Mesenchymal stem cell (in vitro differentiated cells and primary cell): ENCODE measurements around the gene NOC2L.
A peak's percentile ranks its signal among the peaks of the same experiment; 100 is the strongest.

Experiments used
- DNase-seq: peaks from one replicate; pipeline ENCODE4 v3.0.0-alpha.2; 2013
- H2AFZ ChIP-seq: one replicate; pipeline ENCODE4 v1.6.1; 2013; ENCODE audit warnings: low read depth, mild to moderate bottlenecking, control low read depth, inconsistent platforms, low read length, moderate library complexity
- H2AK5ac ChIP-seq: 2 replicates; pipeline ENCODE4 v1.6.1; 2013; ENCODE audit warnings: low read length, moderate library complexity, mild to moderate bottlenecking, inconsistent platforms; ENCODE audit not compliant: severe bottlenecking
- H2BK120ac ChIP-seq: one replicate; pipeline ENCODE4 v1.6.1; 2013; ENCODE audit warnings: low read depth, mild to moderate bottlenecking, inconsistent platforms, low read length, moderate library complexity
- H2BK12ac ChIP-seq, 2 experiments: one replicate each; pipeline ENCODE4 v1.6.1; 2013; ENCODE audit warnings: inconsistent platforms in 2 of 2, low read length in 2 of 2, mild to moderate bottlenecking in 2 of 2, moderate library complexity in 2 of 2, control low read depth in 1 of 2
- H2BK15ac ChIP-seq: one replicate; pipeline ENCODE4 v1.6.1; 2013; ENCODE audit warnings: mild to moderate bottlenecking, low read depth, inconsistent platforms; ENCODE audit not compliant: poor library complexity, severe bottlenecking
- H2BK5ac ChIP-seq: 2 replicates; pipeline ENCODE4 v1.6.1; 2013; ENCODE audit warnings: low read depth, mild to moderate bottlenecking, low read length, control low read depth, inconsistent platforms; ENCODE audit not compliant: poor library complexity, severe bottlenecking
- H3K14ac ChIP-seq, 2 experiments: one replicate each; pipeline ENCODE4 v1.6.1; 2013; ENCODE audit warnings: inconsistent platforms in 2 of 2, low read length in 2 of 2, control low read depth in 1 of 2, mild to moderate bottlenecking in 1 of 2, moderate library complexity in 1 of 2
- H3K18ac ChIP-seq, 2 experiments: one replicate each; pipeline ENCODE4 v1.6.1; 2013; ENCODE audit warnings: inconsistent platforms in 2 of 2, low read length in 2 of 2, control low read depth in 1 of 2, low read depth in 1 of 2, mild to moderate bottlenecking in 1 of 2
- H3K23ac ChIP-seq, 2 experiments: one replicate each; pipeline ENCODE4 v1.6.1; 2013; ENCODE audit warnings: inconsistent platforms in 2 of 2, low read length in 2 of 2, mild to moderate bottlenecking in 2 of 2, moderate library complexity in 2 of 2, control low read depth in 1 of 2
- H3K27ac ChIP-seq: 2 replicates; pipeline ENCODE4 v1.5.1; 2013; ENCODE audit warnings: mild to moderate bottlenecking, moderate library complexity, low read length, control low read depth, inconsistent platforms; ENCODE audit not compliant: poor library complexity, severe bottlenecking
- H3K27me3 ChIP-seq, 2 experiments: 2 replicates each; pipeline versions ENCODE4 v1.6.1 to v1.7.0; 2013; ENCODE audit warnings: low read length in 2 of 2, mild to moderate bottlenecking in 2 of 2, moderate library complexity in 2 of 2, control low read depth in 1 of 2, inconsistent platforms in 1 of 2; ENCODE audit not compliant: control insufficient read depth in 1 of 2, insufficient read depth in 1 of 2
- H3K36me3 ChIP-seq, 2 experiments: 2 replicates each; pipeline versions ENCODE4 v1.6.1 to v1.7.0; 2013; ENCODE audit warnings: low read length in 2 of 2, control low read depth in 1 of 2, inconsistent platforms in 1 of 2, low read depth in 1 of 2, mild to moderate bottlenecking in 1 of 2; ENCODE audit not compliant: insufficient read depth in 2 of 2, control insufficient read depth in 1 of 2
- H3K4ac ChIP-seq, 2 experiments: one replicate each; pipeline ENCODE4 v1.6.1; 2013; ENCODE audit warnings: inconsistent platforms in 2 of 2, low read length in 2 of 2, mild to moderate bottlenecking in 2 of 2, moderate library complexity in 2 of 2, control low read depth in 1 of 2, low read depth in 1 of 2
- H3K4me1 ChIP-seq: 2 replicates; pipeline ENCODE4 v1.6.1; 2013; ENCODE audit warnings: low read depth, low read length, control low read depth; ENCODE audit not compliant: control insufficient read depth, insufficient read depth
- H3K4me2 ChIP-seq: 2 replicates; pipeline ENCODE4 v1.6.1; 2013; ENCODE audit warnings: low read length, mild to moderate bottlenecking, inconsistent platforms; ENCODE audit not compliant: poor library complexity, severe bottlenecking
- H3K4me3 ChIP-seq, 2 experiments: 2 replicates each; pipeline versions ENCODE4 v1.5.1 to v1.7.0; 2013; ENCODE audit warnings: low read length in 2 of 2, mild to moderate bottlenecking in 2 of 2, control low read depth in 1 of 2, low read depth in 1 of 2; ENCODE audit not compliant: insufficient read depth in 1 of 2
- H3K79me1 ChIP-seq: replicated peaks from 2 replicates; pipeline ENCODE4 v1.6.1; 2013; ENCODE audit warnings: mild to moderate bottlenecking, control low read depth, low read length, inconsistent platforms; ENCODE audit not compliant: poor library complexity, severe bottlenecking
- H3K9ac ChIP-seq: 2 replicates; pipeline ENCODE4 v1.7.0; 2013; ENCODE audit warnings: mild to moderate bottlenecking, low read length, moderate library complexity
- H3K9me3 ChIP-seq: 2 replicates; pipeline ENCODE4 v1.7.0; 2013; ENCODE audit warnings: mild to moderate bottlenecking, low read length; ENCODE audit not compliant: control insufficient read depth
- H4K8ac ChIP-seq: one replicate; pipeline ENCODE4 v1.6.1; 2013; ENCODE audit warnings: inconsistent platforms, mild to moderate bottlenecking, low read length, moderate library complexity
- H4K91ac ChIP-seq: one replicate; pipeline ENCODE4 v1.6.1; 2013; ENCODE audit warnings: mild to moderate bottlenecking, low read length, inconsistent platforms
- WGBS: methylation state at CpG from one replicate; pipeline ENCODE4 v1.1.7; 2013; ENCODE audit warnings: mixed read lengths; 5-methylcytosine and 5-hydroxymethylcytosine counted together

Gene NOC2L

DNA sequence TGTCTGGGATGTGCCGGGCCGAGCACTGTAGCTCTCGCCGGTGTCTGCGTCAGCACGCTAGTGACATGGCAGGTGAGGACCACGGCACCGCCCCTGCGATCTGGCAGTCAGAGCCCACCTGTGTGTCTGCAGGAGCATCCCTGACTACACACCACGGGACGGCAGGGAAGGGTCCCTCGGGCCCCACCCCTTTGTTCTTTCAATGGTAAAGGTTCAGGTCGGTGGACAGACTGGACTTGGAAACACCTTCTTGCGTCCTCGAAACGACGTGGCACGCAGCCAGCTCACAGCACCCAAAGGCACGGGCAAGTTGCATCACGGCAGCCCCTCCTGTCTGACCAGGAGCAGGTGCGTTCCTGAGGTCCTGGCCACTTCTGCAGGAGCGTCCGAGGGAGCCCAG is 39.0 kb downstream of the NOC2L start:
- H2BK12ac ChIP-seq = peak overlapping the region in 1 of 2 experiments; percentile 94
- H2BK5ac ChIP-seq = no peak overlapping the region
- no peaks in the 10 kb centered on the region for H3K9me3 ChIP-seq
- H2BK15ac ChIP-seq = no peak overlapping the region
- no peaks in the 10 kb centered on the region for H3K36me3 ChIP-seq
- no peak overlapping the region for H3K14ac ChIP-seq
- H3K4me2 ChIP-seq = no peak overlapping the region
- no peak overlapping the region for H2BK120ac ChIP-seq
- no peaks in the 10 kb centered on the region for H3K79me1 ChIP-seq
- no peak overlapping the region for H2AFZ ChIP-seq
- H3K18ac ChIP-seq = peak overlapping the region in 1 of 2 experiments; percentile 90
- WGBS = 82% methylated on average over 23 of the region's 23 CpGs
- no peak overlapping the region for H3K4me3 ChIP-seq
- H3K27ac ChIP-seq = no peak overlapping the region
- no peak for DNase-seq
- peaks cover 76 to 84% of the 10 kb centered on the region in 2 experiments for H3K27me3 ChIP-seq
- no peak overlapping the region for H3K9ac ChIP-seq
- no peak overlapping the region for H3K4ac ChIP-seq
- H3K23ac ChIP-seq = no peak overlapping the region
- H3K4me1 ChIP-seq = peaks cover 46% of the 10 kb centered on the region
- H4K8ac ChIP-seq = no peak overlapping the region
- H4K91ac ChIP-seq = no peak overlapping the region
- no peak overlapping the region for H2AK5ac ChIP-seq

DNA sequence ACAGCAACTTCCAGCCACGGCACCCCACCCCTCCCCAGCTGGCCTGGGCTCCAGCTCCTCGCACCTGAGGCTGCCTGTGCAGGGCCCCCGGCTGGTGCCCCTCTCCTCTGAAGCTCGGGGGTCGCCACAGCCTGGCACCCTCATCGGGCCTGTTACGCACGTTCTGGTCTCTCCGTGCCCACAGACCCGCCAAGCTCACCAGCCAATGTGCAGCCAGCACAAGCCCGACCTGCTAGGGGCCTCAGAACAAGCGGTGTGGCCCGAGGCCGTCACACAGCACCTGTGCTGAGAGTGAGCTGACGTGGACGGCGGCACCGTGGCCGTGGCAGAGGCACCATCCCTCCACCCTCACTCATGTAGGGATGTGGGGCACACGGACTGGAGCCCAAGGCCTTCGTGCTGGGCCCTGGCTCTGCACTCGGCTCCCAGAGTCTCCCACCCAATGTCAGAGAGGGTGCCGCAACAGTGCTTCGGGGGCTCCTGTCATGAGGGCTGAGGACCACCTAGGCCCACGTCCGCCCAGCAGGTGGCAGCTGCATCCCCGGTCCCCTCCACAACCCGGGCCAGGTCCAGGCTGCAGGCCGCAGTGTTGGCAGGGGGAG is 39.7 kb downstream of the NOC2L start:
- H2BK15ac ChIP-seq = no peak overlapping the region
- no peak overlapping the region for H4K8ac ChIP-seq
- H3K27me3 ChIP-seq = peaks cover 79 to 89% of the 10 kb centered on the region in 2 experiments
- no peaks in the 10 kb centered on the region for H3K9me3 ChIP-seq
- no peak overlapping the region for H2AFZ ChIP-seq
- H3K4me1 ChIP-seq = peaks cover 39% of the 10 kb centered on the region
- H2BK120ac ChIP-seq = no peak overlapping the region
- H3K4me2 ChIP-seq = no peak overlapping the region
- no peak overlapping the region for H3K14ac ChIP-seq
- no peak for DNase-seq
- no peak overlapping the region for H3K4me3 ChIP-seq
- H3K23ac ChIP-seq = no peak overlapping the region
- H2AK5ac ChIP-seq = no peak overlapping the region
- H3K79me1 ChIP-seq = no peaks in the 10 kb centered on the region
- no peak overlapping the region for H3K18ac ChIP-seq
- H3K9ac ChIP-seq = no peak overlapping the region
- H4K91ac ChIP-seq = no peak overlapping the region
- no peak overlapping the region for H3K27ac ChIP-seq
- H2BK5ac ChIP-seq = no peak overlapping the region
- no peak overlapping the region for H3K4ac ChIP-seq
- peak overlapping the region in 1 of 2 experiments; percentile 4 for H2BK12ac ChIP-seq
- no peaks in the 10 kb centered on the region for H3K36me3 ChIP-seq
- 90% methylated on average over 29 of the region's 29 CpGs for WGBS

DNA sequence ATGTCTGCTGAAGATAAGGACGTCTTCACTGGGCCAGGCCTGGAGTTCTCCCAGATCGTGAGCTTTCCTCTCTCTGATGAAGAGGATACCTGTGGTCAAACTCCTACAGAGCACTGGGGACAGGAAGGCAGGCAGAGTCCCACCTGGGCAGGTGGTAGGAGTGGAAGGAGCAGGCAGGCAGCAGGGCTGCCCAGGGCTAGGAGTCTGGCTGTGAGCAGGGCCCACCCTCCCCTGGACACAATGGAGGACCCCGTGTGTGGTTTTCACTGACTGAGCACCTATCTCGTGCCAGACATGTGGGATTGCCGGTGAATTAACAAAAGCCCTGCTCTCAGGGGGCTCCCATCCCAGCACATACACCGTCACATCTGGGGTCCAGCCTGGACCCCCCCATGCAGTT is 40.2 kb downstream of the NOC2L start:
- no peak overlapping the region for H2AFZ ChIP-seq
- H2BK5ac ChIP-seq = no peak overlapping the region
- no peak overlapping the region for H3K27ac ChIP-seq
- no peak for DNase-seq
- H3K4me1 ChIP-seq = peaks cover 34% of the 10 kb centered on the region
- no peak overlapping the region for H3K9ac ChIP-seq
- H3K36me3 ChIP-seq = no peaks in the 10 kb centered on the region
- H4K8ac ChIP-seq = no peak overlapping the region
- H2BK15ac ChIP-seq = no peak overlapping the region
- H3K4me3 ChIP-seq = no peak overlapping the region
- peaks cover 84 to 94% of the 10 kb centered on the region in 2 experiments for H3K27me3 ChIP-seq
- H3K14ac ChIP-seq = no peak overlapping the region
- H2AK5ac ChIP-seq = no peak overlapping the region
- 69% methylated on average over 6 of the region's 6 CpGs for WGBS
- no peak overlapping the region for H2BK12ac ChIP-seq
- H2BK120ac ChIP-seq = no peak overlapping the region
- no peaks in the 10 kb centered on the region for H3K79me1 ChIP-seq
- no peak overlapping the region for H4K91ac ChIP-seq
- no peak overlapping the region for H3K23ac ChIP-seq
- H3K18ac ChIP-seq = no peak overlapping the region
- no peak overlapping the region for H3K4ac ChIP-seq
- H3K4me2 ChIP-seq = no peak overlapping the region
- H3K9me3 ChIP-seq = no peaks in the 10 kb centered on the region

DNA sequence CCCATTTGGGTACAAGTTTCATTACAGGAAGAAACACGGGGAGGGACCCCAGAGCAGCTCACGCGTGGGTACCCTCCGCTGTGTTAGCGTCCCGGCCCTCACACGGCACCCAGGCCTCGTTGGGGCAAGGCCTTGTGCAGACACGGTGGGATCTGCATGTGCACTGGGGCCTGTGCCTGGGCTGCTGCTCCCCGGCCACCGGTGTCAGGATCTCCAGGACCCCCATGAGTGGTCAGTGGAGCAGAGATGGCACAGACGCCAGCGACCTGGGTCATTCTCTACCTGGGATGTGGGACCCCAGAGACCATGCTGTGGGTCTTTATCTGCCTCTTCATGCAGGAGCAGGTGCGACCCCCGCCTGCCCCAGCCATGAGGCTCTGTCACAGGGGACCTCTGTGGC is 40.7 kb downstream of the NOC2L start:
- Histone ChIP-seq H2AFZ (no peak overlapping the region), H3K4me1 (peaks cover 34% of the 10 kb centered on the region), H2BK12ac (peak overlapping the region in 1 of 2 experiments; percentile 24), H3K36me3 (no peaks in the 10 kb centered on the region), H3K23ac (no peak overlapping the region), H4K91ac (peak overlapping the region; percentile 46), H3K27ac (no peak overlapping the region), H3K9me3 (no peaks in the 10 kb centered on the region), H3K14ac (peak overlapping the region in 1 of 2 experiments; percentile 23), H4K8ac (no peak overlapping the region), H2BK120ac (no peak overlapping the region), H2BK15ac (no peak overlapping the region), H3K9ac (no peak overlapping the region), H3K79me1 (no peaks in the 10 kb centered on the region), H3K27me3 (peaks cover 82 to 97% of the 10 kb centered on the region in 2 experiments), H3K4me2 (no peak overlapping the region), H2BK5ac (no peak overlapping the region), H2AK5ac (no peak overlapping the region), H3K4ac (no peak overlapping the region), H3K4me3 (no peak overlapping the region), H3K18ac (no peak overlapping the region)
- no peak for DNase-seq
- 89% methylated on average over 15 of the region's 15 CpGs for WGBS
